ENCODE results near the gene FAM156A.
"Not testable (repeated sequence)": the region's sequence is repeated elsewhere in the genome, so short reads cannot be mapped to it uniquely, and the experiment has no call there.

FAM156A gene

GRCh38 chrX:52906072-52906471 lies 52.2 kb downstream of the FAM156A start:
- in situ Hi-C loops (cut with HindIII; ENCODE audit: low sequenced_read_pairs) = not testable (repeated sequence)

- in situ Hi-C loops (cut with HindIII; ENCODE audit: low sequenced_read_pairs) = not testable (repeated sequence)
Measured at GRCh38 chrX:52905531-52905930, 52.8 kb downstream of the FAM156A start.
